ENCODE measurements around the gene ARID1A.

Gene ARID1A

DNA sequence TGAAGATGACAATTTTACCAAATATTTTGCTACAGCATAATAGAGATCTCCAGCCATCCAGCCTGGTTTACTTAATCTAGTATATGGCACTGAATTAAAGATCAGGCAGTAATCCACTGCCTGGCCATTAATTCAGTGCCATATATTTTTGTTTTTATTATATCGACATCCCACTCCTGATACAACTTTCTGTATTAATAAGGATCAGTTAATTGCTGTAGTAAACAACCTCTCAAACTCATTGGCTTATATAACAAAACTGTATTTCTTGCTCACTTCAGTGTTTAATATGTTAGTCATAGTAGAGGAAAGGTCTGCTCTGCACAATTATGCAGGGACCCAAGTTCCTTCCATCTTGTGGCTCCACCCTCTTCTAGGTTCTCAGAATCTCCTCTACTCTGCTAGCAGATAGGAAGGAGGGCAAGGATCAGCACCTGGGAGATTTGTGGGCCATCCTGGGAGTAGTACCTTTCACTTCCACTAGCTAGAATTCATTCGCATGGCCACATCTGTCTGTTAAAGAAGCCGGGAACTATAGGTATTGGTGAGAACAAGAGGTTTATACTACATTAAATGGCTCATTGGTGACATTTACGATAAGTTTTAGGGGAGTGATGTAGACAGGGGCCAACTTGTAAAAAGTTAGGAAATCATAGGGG, 127.1 kb downstream of the ARID1A start:
- peaks cover 7% of the 10 kb centered on the region; the same call in 1 of the 2 replicates for H4K20me1 ChIP-seq (ENCODE audit: insufficient read depth, low read length)
- DNase-seq, result no peak

DNA sequence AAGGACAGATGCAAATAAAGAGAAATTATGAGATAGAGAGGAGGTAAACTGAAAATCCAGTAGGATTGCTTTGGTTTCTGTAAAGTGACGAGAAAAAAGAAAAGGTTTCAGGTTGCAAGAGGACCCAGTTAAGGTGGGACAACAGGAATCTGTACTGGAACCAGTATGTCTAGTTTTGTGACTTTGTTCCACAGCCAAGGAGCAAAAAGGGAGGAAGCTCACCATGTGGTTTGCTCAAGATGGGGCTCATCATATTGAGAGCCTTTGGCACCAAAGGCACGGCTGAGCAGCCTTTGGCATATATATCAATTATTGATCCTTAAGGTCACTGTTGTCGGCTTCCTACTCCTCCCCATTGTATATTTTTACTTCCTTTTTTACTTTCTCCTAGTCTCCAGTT, 128.9 kb downstream of the ARID1A start:
- ATAC-seq (ENCODE audit: insufficient read depth, low read depth) (no peak), DNase-seq (no peak)

More for the DNA sequence above, 127.1 kb downstream of the ARID1A start:
- Histone ChIP-seq H3K4me2 (ENCODE audit: insufficient read depth, low read length) (no peak overlapping the region), H3K9ac (ENCODE audit: low read depth, low read length) (no peak overlapping the region), H3K4me1 (ENCODE audit: insufficient read depth, low read length) (peaks cover 17% of the 10 kb centered on the region), H3K36me3 (ENCODE audit: insufficient read depth, low read length) (no peaks in the 10 kb centered on the region), H3K27me3 (ENCODE audit: insufficient read depth, low read length, poor library complexity) (no peaks in the 10 kb centered on the region), H3K27ac (ENCODE audit: low read length) (no peak overlapping the region), H3K79me2 (ENCODE audit: insufficient read depth, low read length) (peaks cover 15% of the 10 kb centered on the region), H3K9me3 (ENCODE audit: insufficient read depth, low read length, severe bottlenecking) (no peaks in the 10 kb centered on the region), H3K4me3 (ENCODE audit: low read depth in 1 of 2, low read length in 2 of 2) (no peak overlapping the region), H2AFZ (ENCODE audit: low read depth, low read length) (no peak overlapping the region)
- TF ChIP-seq, protein P1, sequence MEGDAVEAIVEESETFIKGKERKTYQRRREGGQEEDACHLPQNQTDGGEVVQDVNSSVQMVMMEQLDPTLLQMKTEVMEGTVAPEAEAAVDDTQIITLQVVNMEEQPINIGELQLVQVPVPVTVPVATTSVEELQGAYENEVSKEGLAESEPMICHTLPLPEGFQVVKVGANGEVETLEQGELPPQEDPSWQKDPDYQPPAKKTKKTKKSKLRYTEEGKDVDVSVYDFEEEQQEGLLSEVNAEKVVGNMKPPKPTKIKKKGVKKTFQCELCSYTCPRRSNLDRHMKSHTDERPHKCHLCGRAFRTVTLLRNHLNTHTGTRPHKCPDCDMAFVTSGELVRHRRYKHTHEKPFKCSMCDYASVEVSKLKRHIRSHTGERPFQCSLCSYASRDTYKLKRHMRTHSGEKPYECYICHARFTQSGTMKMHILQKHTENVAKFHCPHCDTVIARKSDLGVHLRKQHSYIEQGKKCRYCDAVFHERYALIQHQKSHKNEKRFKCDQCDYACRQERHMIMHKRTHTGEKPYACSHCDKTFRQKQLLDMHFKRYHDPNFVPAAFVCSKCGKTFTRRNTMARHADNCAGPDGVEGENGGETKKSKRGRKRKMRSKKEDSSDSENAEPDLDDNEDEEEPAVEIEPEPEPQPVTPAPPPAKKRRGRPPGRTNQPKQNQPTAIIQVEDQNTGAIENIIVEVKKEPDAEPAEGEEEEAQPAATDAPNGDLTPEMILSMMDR (IDR thresholded peaks at IDR 0.05; ENCODE audit: borderline replicate concordance, extremely low read depth, low read length, poor library complexity, severe bottlenecking), result no peak
- TF ChIP-seq EZH2 (IDR thresholded peaks at IDR 0.05; ENCODE audit: borderline replicate concordance, low read depth, low read length, severe bottlenecking), result no peak
- no peak for ATAC-seq (ENCODE audit: insufficient read depth, low read depth)

DNA sequence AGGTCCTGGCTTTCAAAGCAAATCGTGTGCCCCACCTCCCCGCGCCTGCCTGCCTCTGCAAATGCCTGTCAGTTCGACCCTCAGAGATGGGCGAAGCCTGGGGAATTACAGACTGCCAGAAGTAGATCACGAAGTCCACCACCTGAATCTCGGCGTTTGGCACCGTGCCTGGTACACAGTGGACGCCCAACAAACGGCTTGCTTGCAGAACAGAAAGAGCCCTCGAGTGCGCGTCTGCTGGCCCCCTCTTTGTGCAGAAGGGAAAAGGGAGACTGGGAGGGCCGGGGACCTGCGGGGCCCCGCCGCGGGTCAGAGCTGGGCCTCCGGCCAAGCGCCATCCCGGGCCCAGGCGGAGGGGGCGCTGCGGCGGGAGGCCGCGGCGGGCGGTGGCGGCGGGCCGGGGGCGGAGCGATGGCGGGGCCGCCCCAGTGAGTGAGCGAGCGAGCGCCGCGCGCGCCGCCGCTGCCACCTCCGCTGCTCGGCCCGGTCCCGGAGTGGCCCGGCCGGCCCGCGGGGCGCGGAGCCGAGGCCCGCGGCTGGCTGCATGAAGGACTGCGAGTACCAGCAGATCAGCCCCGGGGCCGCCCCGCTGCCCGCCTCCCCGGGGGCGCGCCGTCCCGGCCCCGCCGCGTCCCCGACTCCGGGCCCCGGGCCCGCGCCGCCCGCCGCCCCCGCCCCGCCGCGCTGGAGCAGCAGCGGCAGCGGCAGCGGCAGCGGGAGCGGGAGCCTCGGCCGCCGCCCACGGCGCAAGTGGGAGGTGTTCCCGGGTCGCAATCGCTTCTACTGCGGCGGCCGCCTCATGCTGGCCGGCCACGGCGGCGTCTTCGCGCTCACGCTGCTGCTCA, 130.7 kb downstream of the ARID1A start, which contains the start of gene ZDHHC18:
Gene ZDHHC18 (plus strand): TSS at position 428 of the 845 bp plus-strand sequence. CDS start 117 bp downstream, at position 545.
- Histone ChIP-seq H3K9ac (ENCODE audit: low read depth, low read length) (peak within 1 kb of the TSS; percentile 92), H3K27me3 (ENCODE audit: insufficient read depth, low read length, poor library complexity) (no peaks in the 10 kb centered on the region), H2AFZ (ENCODE audit: low read depth, low read length) (peak within 1 kb of the TSS; percentile 100), H3K36me3 (ENCODE audit: insufficient read depth, low read length) (peaks cover 16% of the 10 kb centered on the region), H3K4me1 (ENCODE audit: insufficient read depth, low read length) (peaks cover 39% of the 10 kb centered on the region), H3K79me2 (ENCODE audit: insufficient read depth, low read length) (peaks cover 48% of the 10 kb centered on the region), H3K4me3 (ENCODE audit: low read depth in 1 of 2, low read length in 2 of 2) (peak within 1 kb of the TSS; percentile 85 to 86), H3K27ac (ENCODE audit: low read length) (peak within 1 kb of the TSS; percentile 94), H3K9me3 (ENCODE audit: insufficient read depth, low read length, severe bottlenecking) (no peaks in the 10 kb centered on the region), H3K4me2 (ENCODE audit: insufficient read depth, low read length) (peak within 1 kb of the TSS; percentile 90), H4K20me1 (ENCODE audit: insufficient read depth, low read length) (peaks cover 20% of the 10 kb centered on the region; the same call in 1 of the 2 replicates)
- TF ChIP-seq EZH2 (IDR thresholded peaks at IDR 0.05; ENCODE audit: borderline replicate concordance, low read depth, low read length, severe bottlenecking), result no peak
- TF ChIP-seq, protein P1 (IDR thresholded peaks at IDR 0.05; ENCODE audit: borderline replicate concordance, extremely low read depth, low read length, poor library complexity, severe bottlenecking), result peak; percentile 74
- ATAC-seq (ENCODE audit: insufficient read depth, low read depth) (peak; percentile 84), DNase-seq (peak; percentile 70)

More for the DNA sequence above, 128.9 kb downstream of the ARID1A start:
- no peak overlapping the region for H3K27ac ChIP-seq (ENCODE audit: low read length)
- TF ChIP-seq, protein P1 (IDR thresholded peaks at IDR 0.05; ENCODE audit: borderline replicate concordance, extremely low read depth, low read length, poor library complexity, severe bottlenecking), result no peak
- no peak for TF ChIP-seq EZH2 (IDR thresholded peaks at IDR 0.05; ENCODE audit: borderline replicate concordance, low read depth, low read length, severe bottlenecking)
- H3K4me3 ChIP-seq (ENCODE audit: low read depth in 1 of 2, low read length in 2 of 2), result no peak overlapping the region
- no peaks in the 10 kb centered on the region for H3K9me3 ChIP-seq (ENCODE audit: insufficient read depth, low read length, severe bottlenecking)
- 0 out of 2 replicates have a peak overlapping the region, but pooled peaks have one; percentile 36 for H2AFZ ChIP-seq (ENCODE audit: low read depth, low read length)
- H3K9ac ChIP-seq (ENCODE audit: low read depth, low read length), result no peak overlapping the region
- H3K4me1 ChIP-seq (ENCODE audit: insufficient read depth, low read length), result peaks cover 36% of the 10 kb centered on the region
- H3K36me3 ChIP-seq (ENCODE audit: insufficient read depth, low read length), result peaks cover 7% of the 10 kb centered on the region
- H4K20me1 ChIP-seq (ENCODE audit: insufficient read depth, low read length), result peaks cover 15% of the 10 kb centered on the region; the same call in 1 of the 2 replicates
- peaks cover 33% of the 10 kb centered on the region for H3K79me2 ChIP-seq (ENCODE audit: insufficient read depth, low read length)
- H3K4me2 ChIP-seq (ENCODE audit: insufficient read depth, low read length), result no peak overlapping the region
- no peaks in the 10 kb centered on the region for H3K27me3 ChIP-seq (ENCODE audit: insufficient read depth, low read length, poor library complexity)
